Osteocyte (in vitro differentiated cells): ENCODE measurements around the gene PPM1H. TPM values are rescaled to one million over a fixed set of nuclear protein-coding genes. Genes with fewer than 3 reads are reported as not detected.

Experiments used
- DNase-seq: peaks from one replicate; pipeline ENCODE4 v3.0.0; 2021; ENCODE audit warnings: mixed read lengths; ENCODE audit not compliant: unreplicated experiment; ENCODE audit errors: extremely low spot score
- H3K27ac Mint-ChIP-seq: one replicate; pipeline ENCODE4 v1.8.0; 2021; ENCODE audit warnings: mild to moderate bottlenecking, mixed read lengths; ENCODE audit not compliant: unreplicated experiment
- H3K27me3 Mint-ChIP-seq: one replicate; pipeline ENCODE4 v1.8.0; 2021; ENCODE audit warnings: mixed read lengths; ENCODE audit not compliant: unreplicated experiment
- H3K36me3 Mint-ChIP-seq: one replicate; pipeline ENCODE4 v1.8.0; 2021; ENCODE audit warnings: mixed read lengths; ENCODE audit not compliant: unreplicated experiment
- H3K4me1 Mint-ChIP-seq: one replicate; pipeline ENCODE4 v1.8.0; 2021; ENCODE audit warnings: mixed read lengths; ENCODE audit not compliant: unreplicated experiment
- H3K4me3 Mint-ChIP-seq: one replicate; pipeline ENCODE4 v1.8.0; 2021; ENCODE audit warnings: mild to moderate bottlenecking, moderate library complexity, mixed read lengths; ENCODE audit not compliant: unreplicated experiment
- H3K9me3 Mint-ChIP-seq: one replicate; pipeline ENCODE4 v1.8.0; 2021; ENCODE audit warnings: mixed read lengths; ENCODE audit not compliant: unreplicated experiment
- total RNA-seq: library from RNA; stranded (reverse); gene quantifications from 2 replicates; pipeline ENCODE4 v1.2.1, GENCODE V29; 2021
- TF ChIP-seq, protein P1 (sequence below): fragments of 200-600 bp; sonication (generic); IDR thresholded peaks from 2 replicates; pipeline ENCODE4 v1.5.0; 2021; ENCODE audit warnings: antibody characterized with exemption, mild to moderate bottlenecking, moderate library complexity

Gene PPM1H
- total RNA-seq, 1 donor from 2014 or later: 60.8 TPM

- no peaks in the 10 kb centered on the region for H3K9me3 Mint-ChIP-seq
- H3K4me3 Mint-ChIP-seq: no peak overlapping the region
- H3K4me1 Mint-ChIP-seq: peaks cover 67% of the 10 kb centered on the region
- TF ChIP-seq, protein P1, sequence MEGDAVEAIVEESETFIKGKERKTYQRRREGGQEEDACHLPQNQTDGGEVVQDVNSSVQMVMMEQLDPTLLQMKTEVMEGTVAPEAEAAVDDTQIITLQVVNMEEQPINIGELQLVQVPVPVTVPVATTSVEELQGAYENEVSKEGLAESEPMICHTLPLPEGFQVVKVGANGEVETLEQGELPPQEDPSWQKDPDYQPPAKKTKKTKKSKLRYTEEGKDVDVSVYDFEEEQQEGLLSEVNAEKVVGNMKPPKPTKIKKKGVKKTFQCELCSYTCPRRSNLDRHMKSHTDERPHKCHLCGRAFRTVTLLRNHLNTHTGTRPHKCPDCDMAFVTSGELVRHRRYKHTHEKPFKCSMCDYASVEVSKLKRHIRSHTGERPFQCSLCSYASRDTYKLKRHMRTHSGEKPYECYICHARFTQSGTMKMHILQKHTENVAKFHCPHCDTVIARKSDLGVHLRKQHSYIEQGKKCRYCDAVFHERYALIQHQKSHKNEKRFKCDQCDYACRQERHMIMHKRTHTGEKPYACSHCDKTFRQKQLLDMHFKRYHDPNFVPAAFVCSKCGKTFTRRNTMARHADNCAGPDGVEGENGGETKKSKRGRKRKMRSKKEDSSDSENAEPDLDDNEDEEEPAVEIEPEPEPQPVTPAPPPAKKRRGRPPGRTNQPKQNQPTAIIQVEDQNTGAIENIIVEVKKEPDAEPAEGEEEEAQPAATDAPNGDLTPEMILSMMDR: no peak
- H3K27ac Mint-ChIP-seq: no peak overlapping the region
- H3K27me3 Mint-ChIP-seq: no peaks in the 10 kb centered on the region
- no peak for DNase-seq
- peaks cover 14% of the 10 kb centered on the region for H3K36me3 Mint-ChIP-seq
Measured at GRCh38 chr12:62928632-62929031, 6.3 kb downstream of the PPM1H start.

- Mint-ChIP-seq H3K4me3 (no peak overlapping the region), H3K9me3 (no peaks in the 10 kb centered on the region), H3K27me3 (no peaks in the 10 kb centered on the region), H3K27ac (no peak overlapping the region), H3K4me1 (peaks cover 69% of the 10 kb centered on the region), H3K36me3 (peaks cover 6% of the 10 kb centered on the region)
- TF ChIP-seq, protein P1: no peak
- no peak for DNase-seq
Measured at GRCh38 chr12:62925680-62926079, 9.3 kb downstream of the PPM1H start.

- Mint-ChIP-seq H3K36me3 (peaks cover 6% of the 10 kb centered on the region), H3K4me3 (no peak overlapping the region), H3K27me3 (no peaks in the 10 kb centered on the region), H3K4me1 (peaks cover 71% of the 10 kb centered on the region), H3K27ac (peak overlapping the region; percentile 86), H3K9me3 (no peaks in the 10 kb centered on the region)
- TF ChIP-seq, protein P1: no peak
- DNase-seq: no peak
Measured at GRCh38 chr12:62924084-62924483, 10.9 kb downstream of the PPM1H start.

DNA sequence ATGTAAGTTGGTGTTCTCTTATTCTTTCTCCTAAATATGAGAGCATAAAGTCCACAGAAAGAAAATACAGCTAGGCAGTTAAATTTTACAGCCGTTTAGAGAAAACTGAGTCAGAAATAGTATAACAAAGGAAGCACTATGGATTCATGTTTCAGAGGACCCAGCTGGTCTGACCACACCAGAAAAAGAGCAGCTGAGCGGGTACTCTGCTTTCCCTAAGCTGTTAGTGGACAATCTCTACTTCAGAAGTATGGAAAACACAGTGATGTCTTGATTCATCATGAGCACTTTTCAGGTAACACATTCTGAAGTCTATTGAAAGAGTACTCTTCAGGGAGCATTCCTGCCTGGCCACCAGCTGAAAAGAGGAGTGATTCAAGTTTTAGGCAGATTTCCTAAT lies 12.4 kb downstream of the PPM1H start:
- H3K4me1 Mint-ChIP-seq: peaks cover 72% of the 10 kb centered on the region
- H3K27ac Mint-ChIP-seq: peak overlapping the region; percentile 86
- TF ChIP-seq, protein P1: no peak
- DNase-seq: no peak
- H3K27me3 Mint-ChIP-seq: no peaks in the 10 kb centered on the region
- peak overlapping the region; percentile 18 for H3K4me3 Mint-ChIP-seq
- H3K36me3 Mint-ChIP-seq: peaks cover 6% of the 10 kb centered on the region
- no peaks in the 10 kb centered on the region for H3K9me3 Mint-ChIP-seq

DNA sequence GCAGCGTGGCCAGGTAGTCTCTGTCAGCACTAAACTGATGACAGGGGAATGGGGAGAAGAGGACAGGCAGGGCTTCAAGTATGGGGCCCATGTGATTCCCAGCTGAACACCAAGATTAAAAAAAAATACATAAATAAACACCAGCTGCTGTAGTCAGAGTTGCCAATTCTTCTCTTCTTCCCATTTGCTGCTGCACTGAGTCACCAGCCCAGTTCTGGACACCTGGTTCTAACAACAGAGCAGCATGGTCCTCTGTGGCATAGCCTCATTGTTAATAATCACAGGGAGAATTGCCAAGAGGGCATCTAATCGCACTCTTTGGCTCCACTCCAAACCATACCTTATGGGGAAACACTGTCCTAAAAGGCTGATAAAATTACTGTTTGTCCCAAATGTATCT lies 15.1 kb downstream of the PPM1H start:
- TF ChIP-seq, protein P1: no peak
- H3K4me1 Mint-ChIP-seq: peaks cover 76% of the 10 kb centered on the region
- peak overlapping the region; percentile 82 for H3K27ac Mint-ChIP-seq
- H3K27me3 Mint-ChIP-seq: no peaks in the 10 kb centered on the region
- no peaks in the 10 kb centered on the region for H3K9me3 Mint-ChIP-seq
- H3K36me3 Mint-ChIP-seq: peaks cover 9% of the 10 kb centered on the region
- no peak overlapping the region for H3K4me3 Mint-ChIP-seq
- DNase-seq: no peak
